ENCODE data around the gene ARL6IP5.

DNA sequence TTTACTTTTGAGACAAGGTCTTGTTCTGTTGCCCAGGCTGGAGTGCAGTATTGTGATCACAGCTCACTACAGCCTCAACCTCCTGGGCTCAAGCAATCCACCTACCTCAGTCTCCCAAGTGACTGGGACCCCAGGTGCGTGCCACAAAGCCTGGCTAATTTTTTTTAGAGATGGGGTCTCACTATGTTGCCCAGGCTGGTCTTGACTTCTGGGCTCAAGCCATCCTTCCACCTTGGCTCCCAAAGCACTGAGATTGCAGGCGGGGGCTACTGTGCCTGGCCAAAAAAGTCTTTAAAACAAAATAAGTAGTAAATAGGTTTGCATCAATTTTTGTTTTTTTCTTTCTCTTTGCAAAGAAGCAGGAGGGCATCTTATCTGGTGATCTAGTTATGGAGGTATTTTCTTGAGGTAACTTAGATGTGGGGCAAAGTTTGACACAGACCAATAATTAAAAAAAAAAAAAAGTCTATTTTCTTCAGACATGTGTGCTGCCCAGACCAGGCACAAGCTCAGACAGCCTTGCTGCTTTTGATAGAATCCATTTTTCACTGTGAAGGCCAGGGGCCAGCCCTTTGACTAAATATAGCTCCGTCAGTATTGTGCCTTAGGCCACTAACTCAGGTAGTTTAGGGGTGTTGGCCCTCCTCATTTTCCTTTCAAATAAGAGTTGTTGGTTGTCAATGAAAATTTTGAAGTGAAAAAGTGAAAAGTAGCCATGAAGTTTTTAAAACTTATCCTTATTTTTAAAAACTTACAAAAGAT is 2.5 kb downstream of the ARL6IP5 start:
- no peak for TF ChIP-seq POLR2AphosphoS5 (IDR thresholded peaks at IDR 0.05)
- TF ChIP-seq, protein P1, sequence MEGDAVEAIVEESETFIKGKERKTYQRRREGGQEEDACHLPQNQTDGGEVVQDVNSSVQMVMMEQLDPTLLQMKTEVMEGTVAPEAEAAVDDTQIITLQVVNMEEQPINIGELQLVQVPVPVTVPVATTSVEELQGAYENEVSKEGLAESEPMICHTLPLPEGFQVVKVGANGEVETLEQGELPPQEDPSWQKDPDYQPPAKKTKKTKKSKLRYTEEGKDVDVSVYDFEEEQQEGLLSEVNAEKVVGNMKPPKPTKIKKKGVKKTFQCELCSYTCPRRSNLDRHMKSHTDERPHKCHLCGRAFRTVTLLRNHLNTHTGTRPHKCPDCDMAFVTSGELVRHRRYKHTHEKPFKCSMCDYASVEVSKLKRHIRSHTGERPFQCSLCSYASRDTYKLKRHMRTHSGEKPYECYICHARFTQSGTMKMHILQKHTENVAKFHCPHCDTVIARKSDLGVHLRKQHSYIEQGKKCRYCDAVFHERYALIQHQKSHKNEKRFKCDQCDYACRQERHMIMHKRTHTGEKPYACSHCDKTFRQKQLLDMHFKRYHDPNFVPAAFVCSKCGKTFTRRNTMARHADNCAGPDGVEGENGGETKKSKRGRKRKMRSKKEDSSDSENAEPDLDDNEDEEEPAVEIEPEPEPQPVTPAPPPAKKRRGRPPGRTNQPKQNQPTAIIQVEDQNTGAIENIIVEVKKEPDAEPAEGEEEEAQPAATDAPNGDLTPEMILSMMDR (IDR thresholded peaks at IDR 0.05), result no peak
- TF ChIP-seq POLR2A (IDR thresholded peaks at IDR 0.05), result no peak
